A549 treated with Hydrocortisone at 1 μM for 4 hours (cell line): Measurements from ENCODE around the gene WDR17. TPM values are rescaled to one million over a fixed set of nuclear protein-coding genes. Genes with fewer than 3 reads are reported as not detected.

Experiments used
- total RNA-seq: library from RNA; stranded (reverse); fragments of 200-300 nt; extraction: Qiagen RNA extraction; gene quantifications from 5 replicates; pipeline ENCODE4 v1.2.3, GENCODE V29; 2022

Gene WDR17
- 1.5 to 2.0 TPM (median 1.6 TPM) in 5 replicates for total RNA-seq

DNA sequence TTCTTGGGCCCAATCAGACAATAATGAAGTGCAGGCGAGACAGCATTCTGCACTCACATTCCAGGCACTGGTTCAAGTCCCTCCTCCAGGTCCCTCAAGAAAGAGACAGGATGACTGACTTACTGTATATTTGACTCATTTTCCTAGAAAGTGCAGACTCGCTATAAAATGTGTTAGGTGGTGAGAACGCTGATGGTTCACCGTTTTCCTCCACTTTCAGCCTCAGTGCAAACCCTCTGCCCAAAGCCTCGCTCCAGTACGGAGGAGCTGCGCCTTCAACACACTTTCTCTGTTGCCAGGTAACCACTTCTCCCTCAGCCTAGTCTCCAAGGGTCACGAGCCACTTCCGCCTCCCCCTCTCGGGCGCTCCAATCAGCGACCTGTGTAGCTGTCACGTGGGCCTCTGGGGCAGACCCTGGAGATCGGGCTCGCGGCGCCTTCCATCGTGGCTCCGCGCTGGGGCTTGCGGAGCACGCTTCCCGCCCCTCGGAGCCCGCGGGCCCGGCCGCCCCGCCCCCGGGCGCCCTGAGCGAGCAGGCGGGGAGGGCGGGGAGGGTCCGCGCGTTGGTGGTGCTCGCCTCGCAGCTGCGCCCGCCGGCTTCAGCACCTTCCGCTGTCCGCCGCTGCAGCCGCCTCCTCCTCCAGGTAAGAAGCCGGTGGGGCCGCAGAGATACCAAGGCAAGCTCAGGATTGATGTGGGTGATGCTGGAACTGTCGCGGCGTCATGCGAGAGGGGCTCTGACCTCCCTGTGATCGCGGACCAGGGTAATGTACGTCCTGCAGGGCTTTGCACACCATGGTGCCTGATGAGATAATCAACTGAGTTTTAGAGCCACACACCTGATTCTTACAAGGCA, at the start of gene WDR17:
TSS of gene WDR17 (plus strand) at position 407 of the 857 bp plus-strand sequence. CDS start 45,740 bp downstream, outside the sequence.

GRCh38 chr4:176195184-176195978, 129.7 kb downstream of the WDR17 start, which contains the start of gene SPATA4:
Gene SPATA4 (minus strand): TSS chr4:176195585. CDS start chr4:176195562, 23 bp downstream.

Other genes starting within 250 kb of the WDR17 start
- 0.13 to 0.29 TPM (median 0.22 TPM) in 5 replicates for gene SPATA4, start 129.7 kb downstream of the WDR17 start, total RNA-seq
- 0.03 to 0.06 TPM in 2 of 5 replicates, not detected in the others for gene ASB5, start 203.4 kb downstream of the WDR17 start, total RNA-seq